Loucy (cell line): ENCODE measurements around the gene HS3ST3B1.

ENCODE experiments used
- H2AFZ ChIP-seq: fragments of 200-600 bp; sonication (generic); 2 replicates; pipeline ENCODE4 v1.6.0; 2016; ENCODE audit warnings: antibody characterized with exemption, mild to moderate bottlenecking, low read length, moderate library complexity
- H3F3A ChIP-seq: fragments of 200-600 bp; 2 replicates; pipeline ENCODE4 v1.6.0; 2016; ENCODE audit warnings: antibody characterized with exemption, low read depth, mild to moderate bottlenecking
- H3K27me3 ChIP-seq: fragments of 200-600 bp; sonication (generic); 2 replicates; pipeline ENCODE4 v1.6.1; 2014; ENCODE audit warnings: low read length, mild to moderate bottlenecking; ENCODE audit not compliant: insufficient read depth, poor library complexity, severe bottlenecking
- H3K36me3 ChIP-seq: fragments of 200-600 bp; sonication (generic); 2 replicates; pipeline ENCODE4 v1.6.1; 2016; ENCODE audit warnings: low read length; ENCODE audit not compliant: insufficient read depth
- H3K4me1 ChIP-seq: fragments of 200-600 bp; sonication (generic); 2 replicates; pipeline ENCODE4 v1.5.1; 2014; ENCODE audit warnings: low read length, mild to moderate bottlenecking; ENCODE audit not compliant: insufficient read depth, poor library complexity, severe bottlenecking
- H3K4me2 ChIP-seq: fragments of 200-600 bp; sonication (generic); 2 replicates; pipeline ENCODE4 v1.6.0; 2014; ENCODE audit warnings: antibody characterized with exemption, low read length, low read depth, mild to moderate bottlenecking; ENCODE audit not compliant: poor library complexity, severe bottlenecking
- H3K4me3 ChIP-seq: fragments of 200-600 bp; sonication (generic); 2 replicates; pipeline ENCODE4 v1.5.1; 2014; ENCODE audit warnings: low read length, mild to moderate bottlenecking, mixed read lengths; ENCODE audit not compliant: poor library complexity, severe bottlenecking
- H3K79me2 ChIP-seq: fragments of 200-600 bp; sonication (generic); 2 replicates; pipeline ENCODE4 v1.6.1; 2014; ENCODE audit warnings: low read length; ENCODE audit not compliant: insufficient read depth
- H3K9ac ChIP-seq: fragments of 200-600 bp; sonication (generic); 2 replicates; pipeline ENCODE4 v1.6.0; 2014; ENCODE audit warnings: mild to moderate bottlenecking, low read depth, low read length, moderate library complexity; ENCODE audit not compliant: poor library complexity, severe bottlenecking
- H3K9me2 ChIP-seq: fragments of 200-600 bp; sonication (generic); replicated peaks from 2 replicates; pipeline ENCODE4 v1.6.1; 2016; ENCODE audit warnings: low read depth, low read length, mixed read lengths
- H3K9me3 ChIP-seq: fragments of 200-600 bp; sonication (generic); 2 replicates; pipeline ENCODE4 v1.6.1; 2014; ENCODE audit warnings: mild to moderate bottlenecking, antibody characterized with exemption, low read length, low read depth; ENCODE audit not compliant: insufficient read depth
- H4K20me1 ChIP-seq: fragments of 200-600 bp; sonication (generic); 2 replicates; pipeline ENCODE4 v1.6.0; 2014; ENCODE audit warnings: antibody characterized with exemption, low read length, mild to moderate bottlenecking; ENCODE audit not compliant: insufficient read depth, poor library complexity, severe bottlenecking
- EZH2phosphoT487 ChIP-seq: fragments of 200-600 bp; IDR thresholded peaks from 2 replicates; pipeline ENCODE4 v1.6.1; 2018; ENCODE audit warnings: antibody characterized with exemption, mild to moderate bottlenecking, moderate library complexity, borderline replicate concordance
- TF ChIP-seq, protein P1 (sequence below): fragments of 200-600 bp; sonication (generic); conservative IDR thresholded peaks from 2 replicates; pipeline ENCODE4 v1.5.1; 2014; ENCODE audit warnings: mild to moderate bottlenecking, antibody characterized with exemption, low read length

Gene HS3ST3B1

DNA sequence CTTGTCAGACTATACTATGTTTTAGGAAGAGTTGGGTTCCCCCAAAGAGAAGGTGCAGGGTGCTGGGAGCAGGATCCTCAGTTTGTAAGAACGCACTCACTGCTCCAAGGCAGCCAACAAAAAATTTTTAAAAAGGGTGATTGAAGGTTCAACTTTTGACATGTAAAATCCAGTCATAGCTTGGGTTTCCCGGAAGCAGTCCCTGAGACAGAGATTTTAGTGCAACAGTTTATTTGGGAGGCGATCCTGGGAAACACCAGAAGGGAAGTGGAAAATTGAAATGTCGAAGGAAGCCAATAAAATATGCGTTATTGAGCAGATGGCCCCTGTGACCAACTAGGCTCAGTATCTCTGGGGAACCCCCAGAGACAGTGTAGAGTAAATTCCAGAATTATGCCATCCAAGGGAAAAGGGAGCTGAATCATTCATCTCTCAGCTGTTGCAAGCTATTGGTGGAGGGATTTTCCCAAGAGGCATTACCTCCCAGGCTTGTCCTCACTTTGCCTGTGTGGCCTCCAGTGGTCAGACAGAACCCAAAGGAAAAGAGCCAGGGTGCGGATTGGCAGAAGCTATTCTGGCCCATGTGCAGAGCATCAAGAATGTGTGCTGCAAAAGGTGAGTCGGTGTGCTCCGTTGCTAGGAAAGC, 72.9 kb downstream of the HS3ST3B1 start:
- no peaks in the 10 kb centered on the region for H3K9me2 ChIP-seq
- no peak overlapping the region for H3K4me2 ChIP-seq
- H3K4me1 ChIP-seq: no peaks in the 10 kb centered on the region
- no peaks in the 10 kb centered on the region for H3K9me3 ChIP-seq
- TF ChIP-seq, protein P1, sequence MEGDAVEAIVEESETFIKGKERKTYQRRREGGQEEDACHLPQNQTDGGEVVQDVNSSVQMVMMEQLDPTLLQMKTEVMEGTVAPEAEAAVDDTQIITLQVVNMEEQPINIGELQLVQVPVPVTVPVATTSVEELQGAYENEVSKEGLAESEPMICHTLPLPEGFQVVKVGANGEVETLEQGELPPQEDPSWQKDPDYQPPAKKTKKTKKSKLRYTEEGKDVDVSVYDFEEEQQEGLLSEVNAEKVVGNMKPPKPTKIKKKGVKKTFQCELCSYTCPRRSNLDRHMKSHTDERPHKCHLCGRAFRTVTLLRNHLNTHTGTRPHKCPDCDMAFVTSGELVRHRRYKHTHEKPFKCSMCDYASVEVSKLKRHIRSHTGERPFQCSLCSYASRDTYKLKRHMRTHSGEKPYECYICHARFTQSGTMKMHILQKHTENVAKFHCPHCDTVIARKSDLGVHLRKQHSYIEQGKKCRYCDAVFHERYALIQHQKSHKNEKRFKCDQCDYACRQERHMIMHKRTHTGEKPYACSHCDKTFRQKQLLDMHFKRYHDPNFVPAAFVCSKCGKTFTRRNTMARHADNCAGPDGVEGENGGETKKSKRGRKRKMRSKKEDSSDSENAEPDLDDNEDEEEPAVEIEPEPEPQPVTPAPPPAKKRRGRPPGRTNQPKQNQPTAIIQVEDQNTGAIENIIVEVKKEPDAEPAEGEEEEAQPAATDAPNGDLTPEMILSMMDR: no peak
- TF ChIP-seq EZH2phosphoT487: no peak
- H3K9ac ChIP-seq: no peak overlapping the region
- H3K79me2 ChIP-seq: no peaks in the 10 kb centered on the region
- no peaks in the 10 kb centered on the region for H3K27me3 ChIP-seq
- H4K20me1 ChIP-seq: no peaks in the 10 kb centered on the region
- no peaks in the 10 kb centered on the region for H3K36me3 ChIP-seq
- H3K4me3 ChIP-seq: no peak overlapping the region
- no peak overlapping the region for H2AFZ ChIP-seq
- no peaks in the 10 kb centered on the region for H3F3A ChIP-seq

DNA sequence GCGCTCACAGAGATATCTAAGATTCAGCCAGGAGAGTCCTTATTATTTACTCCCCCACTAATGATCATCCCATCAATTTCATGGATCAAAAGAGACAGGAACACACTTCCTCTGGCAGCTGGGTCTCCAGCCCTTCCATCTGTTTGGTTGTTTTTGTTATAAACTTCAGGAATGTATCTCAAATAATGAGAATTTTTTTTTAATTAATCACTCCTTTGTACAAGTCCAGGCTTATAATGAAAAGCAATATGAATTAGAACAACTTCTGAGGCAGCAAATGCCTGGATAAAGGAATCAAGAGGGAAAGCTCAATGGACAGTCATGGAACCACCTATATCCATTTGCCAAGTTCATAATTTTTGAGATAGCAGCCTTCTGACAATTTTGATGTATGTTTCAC, 73.4 kb downstream of the HS3ST3B1 start:
- H4K20me1 ChIP-seq: no peaks in the 10 kb centered on the region
- H3K4me1 ChIP-seq: no peaks in the 10 kb centered on the region
- H3K4me2 ChIP-seq: no peak overlapping the region
- H3K27me3 ChIP-seq: no peaks in the 10 kb centered on the region
- no peak overlapping the region for H2AFZ ChIP-seq
- TF ChIP-seq, protein P1: no peak
- no peak for TF ChIP-seq EZH2phosphoT487
- no peaks in the 10 kb centered on the region for H3K79me2 ChIP-seq
- H3K9me2 ChIP-seq: no peaks in the 10 kb centered on the region
- H3K9ac ChIP-seq: no peak overlapping the region
- no peak overlapping the region for H3K4me3 ChIP-seq
- H3K9me3 ChIP-seq: no peaks in the 10 kb centered on the region
- no peaks in the 10 kb centered on the region for H3F3A ChIP-seq
- H3K36me3 ChIP-seq: no peaks in the 10 kb centered on the region

GRCh38 chr17:14376666-14377065, 75.8 kb downstream of the HS3ST3B1 start:
- H3K9me2 ChIP-seq: no peaks in the 10 kb centered on the region
- no peaks in the 10 kb centered on the region for H3F3A ChIP-seq
- no peak overlapping the region for H3K9ac ChIP-seq
- H3K79me2 ChIP-seq: no peaks in the 10 kb centered on the region
- H3K9me3 ChIP-seq: no peaks in the 10 kb centered on the region
- no peak overlapping the region for H3K4me3 ChIP-seq
- no peak overlapping the region for H3K4me2 ChIP-seq
- H4K20me1 ChIP-seq: no peaks in the 10 kb centered on the region
- no peaks in the 10 kb centered on the region for H3K4me1 ChIP-seq
- no peaks in the 10 kb centered on the region for H3K36me3 ChIP-seq
- no peak overlapping the region for H2AFZ ChIP-seq
- TF ChIP-seq, protein P1: no peak
- TF ChIP-seq EZH2phosphoT487: no peak
- no peaks in the 10 kb centered on the region for H3K27me3 ChIP-seq
